C4-2B (cell line): ENCODE results near the gene SPRR2B.

Source experiments
- ZFX ChIP-seq: fragments of 450-650 bp; IDR thresholded peaks from 2 replicates; pipeline ENCODE4 v1.6.1; 2017
- TF ChIP-seq, protein P1 (sequence below): fragments of 450-650 bp; conservative IDR thresholded peaks from 2 replicates; pipeline ENCODE4 v1.5.1; 2017; ENCODE audit warnings: mild to moderate bottlenecking

- TF ChIP-seq, protein P1, sequence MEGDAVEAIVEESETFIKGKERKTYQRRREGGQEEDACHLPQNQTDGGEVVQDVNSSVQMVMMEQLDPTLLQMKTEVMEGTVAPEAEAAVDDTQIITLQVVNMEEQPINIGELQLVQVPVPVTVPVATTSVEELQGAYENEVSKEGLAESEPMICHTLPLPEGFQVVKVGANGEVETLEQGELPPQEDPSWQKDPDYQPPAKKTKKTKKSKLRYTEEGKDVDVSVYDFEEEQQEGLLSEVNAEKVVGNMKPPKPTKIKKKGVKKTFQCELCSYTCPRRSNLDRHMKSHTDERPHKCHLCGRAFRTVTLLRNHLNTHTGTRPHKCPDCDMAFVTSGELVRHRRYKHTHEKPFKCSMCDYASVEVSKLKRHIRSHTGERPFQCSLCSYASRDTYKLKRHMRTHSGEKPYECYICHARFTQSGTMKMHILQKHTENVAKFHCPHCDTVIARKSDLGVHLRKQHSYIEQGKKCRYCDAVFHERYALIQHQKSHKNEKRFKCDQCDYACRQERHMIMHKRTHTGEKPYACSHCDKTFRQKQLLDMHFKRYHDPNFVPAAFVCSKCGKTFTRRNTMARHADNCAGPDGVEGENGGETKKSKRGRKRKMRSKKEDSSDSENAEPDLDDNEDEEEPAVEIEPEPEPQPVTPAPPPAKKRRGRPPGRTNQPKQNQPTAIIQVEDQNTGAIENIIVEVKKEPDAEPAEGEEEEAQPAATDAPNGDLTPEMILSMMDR, result no peak
- no peak for TF ChIP-seq ZFX
Measured at GRCh38 chr1:153023109-153023508, 48.3 kb downstream of the SPRR2B start.
